HG02870 (cell line): Measurements from ENCODE around the gene INAFM1.
"Not testable (repeated sequence)": the region's sequence is repeated elsewhere in the genome, so short reads cannot be mapped to it uniquely, and the experiment has no call there.

Experiments
- ATAC-seq: cut with Tn5 transposase; IDR thresholded peaks from one replicate; pipeline ENCODE4 v1.9.1; 2021; ENCODE audit warnings: mild to moderate bottlenecking, moderate library complexity; ENCODE audit not compliant: unreplicated experiment

Gene INAFM1

GRCh38 chr19:47267350-47267759, 7.3 kb upstream of the INAFM1 start:
- no peak for ATAC-seq

- ATAC-seq = no peak
Measured at GRCh38 chr19:47268028-47268427, 6.7 kb upstream of the INAFM1 start.

GRCh38 chr19:47269596-47269995, 5.1 kb upstream of the INAFM1 start:
- ATAC-seq = no peak

GRCh38 chr19:47270408-47270807, 4.3 kb upstream of the INAFM1 start:
- ATAC-seq = no peak

- ATAC-seq = no peak
Measured at GRCh38 chr19:47271949-47272348, 2.7 kb upstream of the INAFM1 start.

- no peak for ATAC-seq
Measured at GRCh38 chr19:47272448-47273312, 2.0 kb upstream of the INAFM1 start.

GRCh38 chr19:47273313-47274070, 1.2 kb upstream of the INAFM1 start:
- ATAC-seq = peak; percentile 57

GRCh38 chr19:47274891-47275761, 441 bp downstream of the INAFM1 start:
- ATAC-seq = no peak

GRCh38 chr19:47275791-47276461, 1.2 kb downstream of the INAFM1 start:
- no peak for ATAC-seq

GRCh38 chr19:47276513-47276912, 1.8 kb downstream of the INAFM1 start:
- ATAC-seq = not testable (repeated sequence)

GRCh38 chr19:47280183-47280797, 5.6 kb downstream of the INAFM1 start:
- no peak for ATAC-seq

- ATAC-seq = no peak
Measured at GRCh38 chr19:47283405-47284059, 8.8 kb downstream of the INAFM1 start.

GRCh38 chr19:47284324-47284899, 9.7 kb downstream of the INAFM1 start:
- no peak for ATAC-seq

- no peak for ATAC-seq
Measured at GRCh38 chr19:47296036-47296435, 21.4 kb downstream of the INAFM1 start.

GRCh38 chr19:47300867-47301266, 26.2 kb downstream of the INAFM1 start:
- not testable (repeated sequence) for ATAC-seq

- no peak for ATAC-seq
Measured at GRCh38 chr19:47302249-47302648, 27.6 kb downstream of the INAFM1 start.

- ATAC-seq = no peak
Measured at GRCh38 chr19:47303966-47304365, 29.3 kb downstream of the INAFM1 start.

GRCh38 chr19:47305309-47305751, 30.6 kb downstream of the INAFM1 start:
- no peak for ATAC-seq

- no peak for ATAC-seq
Measured at GRCh38 chr19:47306303-47306702, 31.6 kb downstream of the INAFM1 start.
